ENCODE results near the gene FST. TPM values are rescaled to one million over a fixed set of nuclear protein-coding genes. Genes with fewer than 3 reads are reported as not detected.

Gene FST
- total RNA-seq, 1 experiment from 2014 or later = 0.45 TPM

- H3K9me3 ChIP-seq = no peaks in the 10 kb centered on the region
- peaks cover 10% of the 10 kb centered on the region for H3K4me1 ChIP-seq
- ChIA-PET CTCF (no interaction called here), POLR2A (no interaction called here)
- H3K27me3 ChIP-seq (replicated peaks; ENCODE audit: control insufficient read depth, insufficient read depth, low read length) = peaks cover 4% of the 10 kb centered on the region
- H3K4me3 ChIP-seq (ENCODE audit: low read depth, low read length) = peak overlapping the region; percentile 32
- Mint-ChIP-seq H3K27me3 (ENCODE audit: insufficient read depth, unreplicated experiment) (peaks cover 12% of the 10 kb centered on the region), H3K4me3 (ENCODE audit: unreplicated experiment) (peak overlapping the region; percentile 75), H3K4me1 (ENCODE audit: low read depth, unreplicated experiment) (peaks cover 18% of the 10 kb centered on the region), H3K9me3 (ENCODE audit: unreplicated experiment) (no peaks in the 10 kb centered on the region), H3K36me3 (ENCODE audit: insufficient read depth, unreplicated experiment) (no peaks in the 10 kb centered on the region), H3K27ac (ENCODE audit: unreplicated experiment) (no peak overlapping the region)
- TF ChIP-seq CTCF (IDR thresholded peaks at IDR 0.05; ENCODE audit: insufficient read depth in 1 of 2, low read depth in 1 of 2, low read length in 1 of 2, severe bottlenecking in 1 of 2, unreplicated experiment in 1 of 2) = peak in 1 of 2 experiments; percentile 16
- BruUV-seq (replicated peaks) = no TSS peak
- intact Hi-C loops (cut with micrococcal nuclease; ENCODE audit: unreplicated experiment) = loop anchor here (5.0 kb wide), 1 partner anchor 95 kb away; no protein-coding TSS in a partner anchor
- H3K36me3 ChIP-seq (ENCODE audit: control insufficient read depth, insufficient read depth, low read length) = no peaks in the 10 kb centered on the region
- DNase-seq = peak; percentile 70 to 77
Measured at GRCh38 chr5:53481887-53482716, 1.7 kb downstream of the FST start.

- H3K4me3 Mint-ChIP-seq (ENCODE audit: unreplicated experiment) = peak overlapping the region; percentile 75
- no peaks in the 10 kb centered on the region for H3K36me3 Mint-ChIP-seq (ENCODE audit: insufficient read depth, unreplicated experiment)
- peak overlapping the region; percentile 27 for H3K4me3 ChIP-seq (ENCODE audit: low read depth, low read length)
- DNase-seq = peak in 1 of 2 experiments; percentile 20
- intact Hi-C loops (cut with micrococcal nuclease; ENCODE audit: unreplicated experiment) = loop anchor here (5.0 kb wide), 1 partner anchor 94 kb away; no protein-coding TSS in a partner anchor
- ChIA-PET CTCF (no interaction called here), POLR2A (no interaction called here)
- no TSS peak for BruUV-seq (replicated peaks)
- peaks cover 12% of the 10 kb centered on the region for H3K27me3 Mint-ChIP-seq (ENCODE audit: insufficient read depth, unreplicated experiment)
- H3K4me1 Mint-ChIP-seq (ENCODE audit: low read depth, unreplicated experiment) = peaks cover 18% of the 10 kb centered on the region
- H3K4me1 ChIP-seq = peaks cover 10% of the 10 kb centered on the region
- H3K9me3 Mint-ChIP-seq (ENCODE audit: unreplicated experiment) = no peaks in the 10 kb centered on the region
- H3K27ac Mint-ChIP-seq (ENCODE audit: unreplicated experiment) = no peak overlapping the region
- TF ChIP-seq CTCF (IDR thresholded peaks at IDR 0.05; ENCODE audit: insufficient read depth in 1 of 2, low read depth in 1 of 2, low read length in 1 of 2, severe bottlenecking in 1 of 2, unreplicated experiment in 1 of 2) = peak in 1 of 2 experiments; percentile 28
- no peaks in the 10 kb centered on the region for H3K36me3 ChIP-seq (ENCODE audit: control insufficient read depth, insufficient read depth, low read length)
- H3K27me3 ChIP-seq (replicated peaks; ENCODE audit: control insufficient read depth, insufficient read depth, low read length) = peaks cover 4% of the 10 kb centered on the region
- H3K9me3 ChIP-seq = no peaks in the 10 kb centered on the region
Measured at GRCh38 chr5:53482717-53483638, 2.5 kb downstream of the FST start.

- POLR2A ChIA-PET = no interaction called here
- H3K36me3 Mint-ChIP-seq (ENCODE audit: insufficient read depth, unreplicated experiment) = no peaks in the 10 kb centered on the region
- Histone ChIP-seq H3K36me3 (ENCODE audit: control insufficient read depth, insufficient read depth, low read length) (no peaks in the 10 kb centered on the region), H3K9me3 (no peaks in the 10 kb centered on the region), H3K27me3 (replicated peaks; ENCODE audit: control insufficient read depth, insufficient read depth, low read length) (no peaks in the 10 kb centered on the region; the same call in 1 of the 2 replicates), H3K4me1 (peaks cover 6% of the 10 kb centered on the region; the same call in 1 of the 2 replicates), H3K4me3 (ENCODE audit: low read depth, low read length) (no peak overlapping the region)
- intact Hi-C loops (cut with micrococcal nuclease; ENCODE audit: unreplicated experiment) = no loop called here
- BruUV-seq (replicated peaks) = no TSS peak
- no peak overlapping the region for H3K27ac Mint-ChIP-seq (ENCODE audit: unreplicated experiment)
- H3K4me3 Mint-ChIP-seq (ENCODE audit: unreplicated experiment) = no peak overlapping the region
- TF ChIP-seq CTCF (IDR thresholded peaks at IDR 0.05; ENCODE audit: insufficient read depth in 1 of 2, low read depth in 1 of 2, low read length in 1 of 2, severe bottlenecking in 1 of 2, unreplicated experiment in 1 of 2) = no peak
- no peak for DNase-seq
- H3K27me3 Mint-ChIP-seq (ENCODE audit: insufficient read depth, unreplicated experiment) = no peaks in the 10 kb centered on the region
- CTCF ChIA-PET = no interaction called here
- peaks cover under 1% of the 10 kb centered on the region for H3K4me1 Mint-ChIP-seq (ENCODE audit: low read depth, unreplicated experiment)
- no peaks in the 10 kb centered on the region for H3K9me3 Mint-ChIP-seq (ENCODE audit: unreplicated experiment)
Measured at GRCh38 chr5:53487436-53487835, 7.0 kb downstream of the FST start.
